Ovary (tissue), 3 donors: ENCODE results near the gene COL26A1.

Experiments
- CTCF ChIP-seq, 3 donors: fragments of 450-650 bp in 2 of 3; fragments of 200-600 bp in 1 of 3; IDR thresholded peaks; one replicate each; pipeline versions ENCODE4 v1.5.1 to v1.8.0; 2016 to 2022; ENCODE audit warnings: antibody characterized with exemption in 3 of 3, mild to moderate bottlenecking in 1 of 3
- POLR2A ChIP-seq: fragments of 450-650 bp; IDR thresholded peaks from one replicate; pipeline ENCODE4 v1.6.1; 2017; ENCODE audit warnings: antibody characterized with exemption, mild to moderate bottlenecking, moderate library complexity
- donor health status: DM: no; HTN: no; CAD: no.

- TF ChIP-seq CTCF (IDR thresholded peaks at IDR 0.05): no peak
- no peak for TF ChIP-seq POLR2A
These were observed 243.2 kb downstream of the COL26A1 start for GRCh38 chr7:101605611-101606497.
